ENCODE measurements around the gene OXNAD1. TPM values are rescaled to one million over a fixed set of nuclear protein-coding genes. Genes with fewer than 3 reads are reported as not detected.
A peak's percentile ranks its signal among the peaks of the same experiment; 100 is the strongest.

The OXNAD1 gene
- total and polyA plus RNA-seq, 2 of the 13 experiments (the other 11 are each of a cell fraction or from before 2014, with no cell fraction given): 9.9 to 18.8 TPM

DNA sequence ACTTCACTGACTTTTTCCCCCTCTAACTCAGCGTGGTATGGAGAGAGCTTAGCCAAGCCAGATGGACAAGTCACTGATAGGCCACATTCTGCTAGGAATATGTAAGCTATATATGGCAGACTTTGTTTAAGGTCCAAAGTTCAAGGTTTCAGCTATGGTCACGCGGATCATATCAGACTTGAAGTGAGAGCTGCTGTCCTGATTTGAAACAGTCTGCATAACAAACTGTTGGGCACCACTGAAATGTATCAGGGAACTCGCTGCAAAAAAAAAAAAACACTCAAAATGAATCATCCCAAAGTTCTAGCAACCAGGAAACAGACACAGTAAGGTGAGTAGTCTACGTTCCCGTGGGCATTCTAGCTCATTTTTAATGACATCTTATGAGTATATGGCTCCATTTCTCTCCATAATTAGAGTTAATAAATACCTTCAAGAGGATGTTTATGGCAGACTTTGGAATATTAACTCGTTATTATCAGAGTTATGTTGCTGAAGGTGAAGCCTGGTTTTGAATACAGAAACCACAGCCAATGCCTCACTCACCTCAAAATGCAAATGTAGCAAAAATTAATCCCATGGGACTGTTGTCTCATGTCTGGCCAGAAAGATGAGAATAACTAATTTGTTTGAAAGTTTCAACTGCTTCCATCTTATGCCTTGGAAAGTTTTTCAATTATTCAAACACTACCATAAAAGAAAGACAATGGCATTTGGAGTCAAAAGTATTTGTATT, 12.6 kb upstream of the OXNAD1 start (continued):
- TF ChIP-seq, protein P1, sequence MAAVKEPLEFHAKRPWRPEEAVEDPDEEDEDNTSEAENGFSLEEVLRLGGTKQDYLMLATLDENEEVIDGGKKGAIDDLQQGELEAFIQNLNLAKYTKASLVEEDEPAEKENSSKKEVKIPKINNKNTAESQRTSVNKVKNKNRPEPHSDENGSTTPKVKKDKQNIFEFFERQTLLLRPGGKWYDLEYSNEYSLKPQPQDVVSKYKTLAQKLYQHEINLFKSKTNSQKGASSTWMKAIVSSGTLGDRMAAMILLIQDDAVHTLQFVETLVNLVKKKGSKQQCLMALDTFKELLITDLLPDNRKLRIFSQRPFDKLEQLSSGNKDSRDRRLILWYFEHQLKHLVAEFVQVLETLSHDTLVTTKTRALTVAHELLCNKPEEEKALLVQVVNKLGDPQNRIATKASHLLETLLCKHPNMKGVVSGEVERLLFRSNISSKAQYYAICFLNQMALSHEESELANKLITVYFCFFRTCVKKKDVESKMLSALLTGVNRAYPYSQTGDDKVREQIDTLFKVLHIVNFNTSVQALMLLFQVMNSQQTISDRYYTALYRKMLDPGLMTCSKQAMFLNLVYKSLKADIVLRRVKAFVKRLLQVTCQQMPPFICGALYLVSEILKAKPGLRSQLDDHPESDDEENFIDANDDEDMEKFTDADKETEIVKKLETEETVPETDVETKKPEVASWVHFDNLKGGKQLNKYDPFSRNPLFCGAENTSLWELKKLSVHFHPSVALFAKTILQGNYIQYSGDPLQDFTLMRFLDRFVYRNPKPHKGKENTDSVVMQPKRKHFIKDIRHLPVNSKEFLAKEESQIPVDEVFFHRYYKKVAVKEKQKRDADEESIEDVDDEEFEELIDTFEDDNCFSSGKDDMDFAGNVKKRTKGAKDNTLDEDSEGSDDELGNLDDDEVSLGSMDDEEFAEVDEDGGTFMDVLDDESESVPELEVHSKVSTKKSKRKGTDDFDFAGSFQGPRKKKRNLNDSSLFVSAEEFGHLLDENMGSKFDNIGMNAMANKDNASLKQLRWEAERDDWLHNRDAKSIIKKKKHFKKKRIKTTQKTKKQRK (IDR thresholded peaks at IDR 0.05; ENCODE audit: low read length): no peak
- TF ChIP-seq NR2F6 (IDR thresholded peaks at IDR 0.05) (no peak; the same call in 1 of the 2 replicates), NR2F6 (CRISPR knock-in tag; IDR thresholded peaks at IDR 0.05) (peak; percentile 13; the same call in 1 of the 2 replicates), ETV5 (CRISPR knock-in tag; IDR thresholded peaks at IDR 0.05; ENCODE audit: borderline replicate concordance) (no peak), KLF9 (CRISPR knock-in tag; IDR thresholded peaks at IDR 0.05; ENCODE audit: low read depth) (0 out of 2 replicates have a peak, but pooled peaks have one; percentile 45), ZBTB21 (CRISPR knock-in tag; IDR thresholded peaks at IDR 0.05) (no peak), FOXA3 (CRISPR knock-in tag; IDR thresholded peaks at IDR 0.05) (0 out of 2 replicates have a peak, but pooled peaks have one; percentile 29), FOXO1 (CRISPR knock-in tag; IDR thresholded peaks at IDR 0.05) (0 out of 2 replicates have a peak, but pooled peaks have one; percentile 21), MED13 (CRISPR knock-in tag; IDR thresholded peaks at IDR 0.05) (no peak), GFI1 (CRISPR knock-in tag; IDR thresholded peaks at IDR 0.05; ENCODE audit: borderline replicate concordance) (peak; percentile 52; the same call in 1 of the 2 replicates), HNF4A (CRISPR knock-in tag; IDR thresholded peaks at IDR 0.05) (peak; percentile 89), ZNF382 (CRISPR knock-in tag; IDR thresholded peaks at IDR 0.05; ENCODE audit: borderline replicate concordance) (no peak), ZNF331 (CRISPR knock-in tag; IDR thresholded peaks at IDR 0.05) (0 out of 2 replicates have a peak, but pooled peaks have one; percentile 16), ZZZ3 (CRISPR knock-in tag; IDR thresholded peaks at IDR 0.05; ENCODE audit: borderline replicate concordance) (no peak), ZMYM4 (CRISPR knock-in tag; IDR thresholded peaks at IDR 0.05) (peak; percentile 84), EEA1 (CRISPR knock-in tag; IDR thresholded peaks at IDR 0.05; ENCODE audit: borderline replicate concordance) (no peak), TGIF2 (CRISPR knock-in tag; IDR thresholded peaks at IDR 0.05) (no peak), ZKSCAN5 (CRISPR knock-in tag; IDR thresholded peaks at IDR 0.05) (no peak)
- TF ChIP-seq, protein P2, sequence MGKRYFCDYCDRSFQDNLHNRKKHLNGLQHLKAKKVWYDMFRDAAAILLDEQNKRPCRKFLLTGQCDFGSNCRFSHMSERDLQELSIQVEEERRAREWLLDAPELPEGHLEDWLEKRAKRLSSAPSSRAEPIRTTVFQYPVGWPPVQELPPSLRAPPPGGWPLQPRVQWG (CRISPR knock-in tag; IDR thresholded peaks at IDR 0.05; ENCODE audit: borderline replicate concordance, low read depth): no peak
- TF ChIP-seq, protein P3, sequence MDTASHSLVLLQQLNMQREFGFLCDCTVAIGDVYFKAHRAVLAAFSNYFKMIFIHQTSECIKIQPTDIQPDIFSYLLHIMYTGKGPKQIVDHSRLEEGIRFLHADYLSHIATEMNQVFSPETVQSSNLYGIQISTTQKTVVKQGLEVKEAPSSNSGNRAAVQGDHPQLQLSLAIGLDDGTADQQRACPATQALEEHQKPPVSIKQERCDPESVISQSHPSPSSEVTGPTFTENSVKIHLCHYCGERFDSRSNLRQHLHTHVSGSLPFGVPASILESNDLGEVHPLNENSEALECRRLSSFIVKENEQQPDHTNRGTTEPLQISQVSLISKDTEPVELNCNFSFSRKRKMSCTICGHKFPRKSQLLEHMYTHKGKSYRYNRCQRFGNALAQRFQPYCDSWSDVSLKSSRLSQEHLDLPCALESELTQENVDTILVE (CRISPR knock-in tag; IDR thresholded peaks at IDR 0.05): no peak
- TF ChIP-seq, protein P4, sequence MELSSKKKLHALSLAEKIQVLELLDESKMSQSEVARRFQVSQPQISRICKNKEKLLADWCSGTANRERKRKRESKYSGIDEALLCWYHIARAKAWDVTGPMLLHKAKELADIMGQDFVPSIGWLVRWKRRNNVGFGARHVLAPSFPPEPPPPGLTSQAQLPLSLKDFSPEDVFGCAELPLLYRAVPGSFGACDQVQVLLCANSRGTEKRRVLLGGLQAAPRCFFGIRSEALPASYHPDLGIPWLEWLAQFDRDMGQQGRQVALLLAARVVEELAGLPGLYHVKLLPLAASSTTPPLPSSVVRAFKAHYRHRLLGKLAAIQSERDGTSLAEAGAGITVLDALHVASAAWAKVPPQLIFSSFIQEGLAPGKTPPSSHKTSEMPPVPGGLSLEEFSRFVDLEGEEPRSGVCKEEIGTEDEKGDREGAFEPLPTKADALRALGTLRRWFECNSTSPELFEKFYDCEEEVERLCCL (CRISPR knock-in tag; IDR thresholded peaks at IDR 0.05; ENCODE audit: borderline replicate concordance): 0 out of 2 replicates have a peak, but pooled peaks have one; percentile 30
- TF ChIP-seq, protein P5, sequence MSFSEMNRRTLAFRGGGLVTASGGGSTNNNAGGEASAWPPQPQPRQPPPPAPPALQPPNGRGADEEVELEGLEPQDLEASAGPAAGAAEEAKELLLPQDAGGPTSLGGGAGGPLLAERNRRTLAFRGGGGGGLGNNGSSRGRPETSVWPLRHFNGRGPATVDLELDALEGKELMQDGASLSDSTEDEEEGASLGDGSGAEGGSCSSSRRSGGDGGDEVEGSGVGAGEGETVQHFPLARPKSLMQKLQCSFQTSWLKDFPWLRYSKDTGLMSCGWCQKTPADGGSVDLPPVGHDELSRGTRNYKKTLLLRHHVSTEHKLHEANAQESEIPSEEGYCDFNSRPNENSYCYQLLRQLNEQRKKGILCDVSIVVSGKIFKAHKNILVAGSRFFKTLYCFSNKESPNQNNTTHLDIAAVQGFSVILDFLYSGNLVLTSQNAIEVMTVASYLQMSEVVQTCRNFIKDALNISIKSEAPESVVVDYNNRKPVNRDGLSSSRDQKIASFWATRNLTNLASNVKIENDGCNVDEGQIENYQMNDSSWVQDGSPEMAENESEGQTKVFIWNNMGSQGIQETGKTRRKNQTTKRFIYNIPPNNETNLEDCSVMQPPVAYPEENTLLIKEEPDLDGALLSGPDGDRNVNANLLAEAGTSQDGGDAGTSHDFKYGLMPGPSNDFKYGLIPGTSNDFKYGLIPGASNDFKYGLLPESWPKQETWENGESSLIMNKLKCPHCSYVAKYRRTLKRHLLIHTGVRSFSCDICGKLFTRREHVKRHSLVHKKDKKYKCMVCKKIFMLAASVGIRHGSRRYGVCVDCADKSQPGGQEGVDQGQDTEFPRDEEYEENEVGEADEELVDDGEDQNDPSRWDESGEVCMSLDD (CRISPR knock-in tag; IDR thresholded peaks at IDR 0.05; ENCODE audit: borderline replicate concordance): no peak

All from HepG2 (cell line).